ENCODE results near the gene PATJ. TPM values are rescaled to one million over a fixed set of nuclear protein-coding genes. Genes with fewer than 3 reads are reported as not detected.
A peak's percentile ranks its signal among the peaks of the same experiment; 100 is the strongest.

PATJ gene
- total RNA-seq, 1 donor from 2014 or later, result 39.4 TPM

DNA sequence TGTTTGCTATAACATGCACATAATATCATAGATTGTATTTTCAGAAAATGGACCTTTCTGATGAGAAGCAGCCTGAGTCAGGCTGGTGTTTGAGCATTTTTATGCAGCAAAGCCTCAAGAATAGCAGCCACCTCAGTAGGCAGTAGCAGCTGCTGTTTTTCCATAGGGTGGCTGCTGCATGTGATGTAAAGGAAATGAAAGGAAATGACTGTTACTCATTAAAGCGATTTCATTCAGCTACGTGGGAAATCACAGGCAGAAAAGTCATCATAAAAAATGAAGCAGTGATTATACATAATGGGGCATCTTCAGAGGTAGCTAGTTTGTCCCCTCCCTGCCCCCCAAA is 110.4 kb downstream of the PATJ start:
- no peak overlapping the region for H3K27ac Mint-ChIP-seq
- no peak for DNase-seq (ENCODE audit: extremely low spot score, unreplicated experiment)
- peaks cover under 1% of the 10 kb centered on the region for H3K36me3 Mint-ChIP-seq
- H3K9me3 Mint-ChIP-seq, result no peaks in the 10 kb centered on the region
- H3K27me3 Mint-ChIP-seq, result no peaks in the 10 kb centered on the region
- no peak overlapping the region for H3K4me3 Mint-ChIP-seq
- H3K4me1 Mint-ChIP-seq (ENCODE audit: unreplicated experiment), result peaks cover 17% of the 10 kb centered on the region
- TF ChIP-seq, protein P1, sequence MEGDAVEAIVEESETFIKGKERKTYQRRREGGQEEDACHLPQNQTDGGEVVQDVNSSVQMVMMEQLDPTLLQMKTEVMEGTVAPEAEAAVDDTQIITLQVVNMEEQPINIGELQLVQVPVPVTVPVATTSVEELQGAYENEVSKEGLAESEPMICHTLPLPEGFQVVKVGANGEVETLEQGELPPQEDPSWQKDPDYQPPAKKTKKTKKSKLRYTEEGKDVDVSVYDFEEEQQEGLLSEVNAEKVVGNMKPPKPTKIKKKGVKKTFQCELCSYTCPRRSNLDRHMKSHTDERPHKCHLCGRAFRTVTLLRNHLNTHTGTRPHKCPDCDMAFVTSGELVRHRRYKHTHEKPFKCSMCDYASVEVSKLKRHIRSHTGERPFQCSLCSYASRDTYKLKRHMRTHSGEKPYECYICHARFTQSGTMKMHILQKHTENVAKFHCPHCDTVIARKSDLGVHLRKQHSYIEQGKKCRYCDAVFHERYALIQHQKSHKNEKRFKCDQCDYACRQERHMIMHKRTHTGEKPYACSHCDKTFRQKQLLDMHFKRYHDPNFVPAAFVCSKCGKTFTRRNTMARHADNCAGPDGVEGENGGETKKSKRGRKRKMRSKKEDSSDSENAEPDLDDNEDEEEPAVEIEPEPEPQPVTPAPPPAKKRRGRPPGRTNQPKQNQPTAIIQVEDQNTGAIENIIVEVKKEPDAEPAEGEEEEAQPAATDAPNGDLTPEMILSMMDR (conservative IDR thresholded peaks at IDR 0.05), result no peak

DNA sequence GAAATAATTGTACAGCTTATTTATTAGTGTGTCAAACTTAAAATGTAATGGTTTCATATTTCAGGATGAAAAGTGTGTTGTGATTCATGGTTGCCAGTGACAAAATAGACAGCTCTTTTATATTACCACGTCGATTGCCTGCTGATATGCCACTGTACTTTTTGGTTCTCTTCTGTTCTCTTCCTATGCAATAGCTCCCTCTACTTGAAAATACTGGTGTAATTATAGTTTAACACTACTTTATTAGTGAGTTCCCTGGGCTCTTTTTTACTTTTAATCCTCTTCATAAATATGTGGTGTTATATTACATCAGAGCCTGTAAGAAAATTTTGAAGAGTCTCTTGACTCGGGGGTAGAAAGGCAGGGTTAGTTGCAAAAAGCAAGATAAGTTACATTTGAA is 111.3 kb downstream of the PATJ start:
- DNase-seq (ENCODE audit: extremely low spot score, unreplicated experiment), result no peak
- Mint-ChIP-seq H3K9me3 (no peaks in the 10 kb centered on the region), H3K36me3 (peaks cover 8% of the 10 kb centered on the region), H3K4me3 (no peak overlapping the region), H3K27me3 (no peaks in the 10 kb centered on the region), H3K27ac (no peak overlapping the region), H3K4me1 (ENCODE audit: unreplicated experiment) (peaks cover 17% of the 10 kb centered on the region)
- TF ChIP-seq, protein P1 (conservative IDR thresholded peaks at IDR 0.05), result peak; percentile 48

DNA sequence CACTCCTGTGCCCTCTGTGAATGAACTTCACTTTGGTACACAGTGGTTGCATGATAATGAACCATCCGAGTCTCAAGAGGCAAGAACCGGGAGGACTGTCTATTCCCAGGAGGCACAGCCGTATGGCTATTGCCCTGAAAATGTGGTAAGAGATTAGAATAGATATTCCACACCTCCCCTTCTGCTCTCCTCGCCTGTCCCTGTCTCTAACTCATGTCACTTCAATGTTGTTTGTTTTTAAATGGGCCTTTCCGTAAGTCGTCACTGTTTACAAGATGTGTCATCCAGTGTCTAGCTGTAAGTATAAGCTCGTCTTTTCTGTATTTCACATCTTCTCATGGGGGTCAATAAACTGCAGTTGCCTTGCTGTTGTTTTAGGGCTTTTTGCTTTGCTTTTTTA is 122.2 kb downstream of the PATJ start:
- Mint-ChIP-seq H3K4me3 (no peak overlapping the region), H3K27ac (no peak overlapping the region), H3K27me3 (no peaks in the 10 kb centered on the region), H3K36me3 (peaks cover 10% of the 10 kb centered on the region), H3K4me1 (ENCODE audit: unreplicated experiment) (no peaks in the 10 kb centered on the region), H3K9me3 (no peaks in the 10 kb centered on the region)
- DNase-seq (ENCODE audit: extremely low spot score, unreplicated experiment), result no peak
- TF ChIP-seq, protein P1 (conservative IDR thresholded peaks at IDR 0.05), result no peak

DNA sequence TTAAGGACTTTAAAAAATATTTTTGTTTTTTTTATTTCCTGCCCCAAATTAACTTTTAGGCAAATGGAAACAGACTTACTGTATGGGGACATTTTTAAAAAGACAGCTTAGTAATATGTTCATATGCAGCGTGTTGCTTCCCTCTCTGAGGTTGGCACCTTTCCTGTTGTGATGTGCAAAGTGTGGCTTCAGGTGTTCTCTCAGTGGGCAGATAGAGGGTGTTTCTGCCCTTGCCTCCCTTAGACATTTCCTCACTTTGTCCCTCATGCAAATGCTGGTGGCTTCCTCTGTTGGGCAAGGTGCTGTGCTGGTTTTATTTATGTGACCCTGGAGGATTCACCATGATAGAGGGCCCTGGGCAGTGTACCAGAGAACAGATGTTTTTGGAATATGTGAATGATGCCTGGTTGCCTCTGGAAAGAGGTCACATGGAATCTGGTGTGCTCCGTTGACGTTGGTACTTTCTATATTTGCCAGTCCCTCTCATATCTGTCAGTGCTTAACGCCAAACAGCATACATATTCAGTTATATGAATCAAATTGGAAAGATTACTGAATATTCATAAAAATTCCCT is 123.5 kb downstream of the PATJ start:
- Mint-ChIP-seq H3K4me1 (ENCODE audit: unreplicated experiment) (no peaks in the 10 kb centered on the region), H3K4me3 (no peak overlapping the region), H3K27ac (no peak overlapping the region), H3K27me3 (no peaks in the 10 kb centered on the region), H3K36me3 (peaks cover 10% of the 10 kb centered on the region), H3K9me3 (no peaks in the 10 kb centered on the region)
- TF ChIP-seq, protein P1 (conservative IDR thresholded peaks at IDR 0.05), result no peak
- no peak for DNase-seq (ENCODE audit: extremely low spot score, unreplicated experiment)

DNA sequence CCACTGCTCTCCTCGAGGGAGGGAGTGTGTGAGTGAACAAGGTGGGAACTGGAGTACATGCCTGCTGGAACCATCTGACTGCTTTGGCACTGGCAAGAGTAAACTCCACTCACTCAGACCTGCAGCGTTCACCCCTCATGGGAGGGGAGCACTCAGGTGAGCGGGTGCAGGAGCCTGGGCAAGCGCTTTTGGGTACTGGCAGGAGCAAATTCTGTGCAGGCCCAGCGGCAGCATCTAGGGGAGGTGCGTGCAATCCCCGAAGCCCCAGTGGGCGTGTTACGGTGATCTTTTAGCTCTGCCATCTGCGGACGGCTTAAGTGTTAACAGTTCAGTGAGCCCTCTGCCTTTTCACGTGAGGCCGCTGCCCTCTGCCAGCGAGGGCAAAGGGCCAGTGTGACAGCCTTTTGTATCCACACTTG is 127.4 kb downstream of the PATJ start:
- TF ChIP-seq, protein P1 (conservative IDR thresholded peaks at IDR 0.05), result no peak
- Mint-ChIP-seq H3K27ac (no peak overlapping the region), H3K4me1 (ENCODE audit: unreplicated experiment) (peaks cover 4% of the 10 kb centered on the region), H3K9me3 (peaks cover 9% of the 10 kb centered on the region), H3K27me3 (no peaks in the 10 kb centered on the region), H3K4me3 (no peak overlapping the region), H3K36me3 (peaks cover 24% of the 10 kb centered on the region)
- no peak for DNase-seq (ENCODE audit: extremely low spot score, unreplicated experiment)

DNA sequence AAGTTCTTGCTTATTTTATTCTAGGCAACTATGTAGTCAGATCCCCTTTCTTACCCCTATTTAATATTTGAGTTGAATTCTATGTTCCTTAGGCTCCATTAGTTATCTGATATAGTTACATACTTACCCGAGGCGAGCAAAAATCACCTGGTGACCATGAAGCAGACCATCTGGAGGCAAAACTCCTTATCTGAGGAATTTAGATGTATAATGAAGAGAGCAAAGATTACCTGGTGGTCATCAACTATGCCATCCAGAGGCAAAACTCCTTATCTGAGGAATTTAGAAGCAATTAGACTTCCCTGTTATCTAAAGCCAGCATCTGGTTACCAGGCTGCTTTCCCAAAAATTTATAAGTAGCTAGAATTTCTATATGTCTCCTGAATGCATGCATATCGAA is 129.9 kb downstream of the PATJ start:
- H3K36me3 Mint-ChIP-seq, result peaks cover 30% of the 10 kb centered on the region
- H3K4me3 Mint-ChIP-seq, result no peak overlapping the region
- DNase-seq (ENCODE audit: extremely low spot score, unreplicated experiment), result no peak
- H3K27me3 Mint-ChIP-seq, result no peaks in the 10 kb centered on the region
- peaks cover 4% of the 10 kb centered on the region for H3K4me1 Mint-ChIP-seq (ENCODE audit: unreplicated experiment)
- TF ChIP-seq, protein P1 (conservative IDR thresholded peaks at IDR 0.05), result no peak
- peak overlapping the region; percentile 63 for H3K27ac Mint-ChIP-seq
- H3K9me3 Mint-ChIP-seq, result peaks cover 9% of the 10 kb centered on the region

Data from type B pancreatic cell (in vitro differentiated cells).